Calu3 (cell line): Measurements from ENCODE around the gene RFXANK. TPM values are rescaled to one million over a fixed set of nuclear protein-coding genes. Genes with fewer than 3 reads are reported as not detected.
A peak's percentile ranks its signal among the peaks of the same experiment; 100 is the strongest.
"Not testable (repeated sequence)": the region's sequence is repeated elsewhere in the genome, so short reads cannot be mapped to it uniquely, and the experiment has no call there.

Source experiments
- BruUV-seq: library from RNA; stranded (reverse); fragments of 400-500 nt; replicated peaks from 2 replicates; lab custom pipeline; 2021; lab: Mats Ljungman, UMichigan
- CTCF ChIA-PET: fragments of 300-600 bp; sonication (Branson Sonifier 250); formaldehyde crosslinking; loops from one replicate; lab custom pipeline; 2022; ENCODE audit warnings: antibody characterized with exemption; lab: Charles Lee
- DNase-seq: peaks from one replicate; pipeline ENCODE4 v3.0.0; 2022
- H3K27ac Mint-ChIP-seq: one replicate; pipeline ENCODE4 v1.8.0; 2022; ENCODE audit warnings: mixed read lengths; ENCODE audit not compliant: unreplicated experiment
- H3K27me3 Mint-ChIP-seq: one replicate; pipeline ENCODE4 v1.8.0; 2022; ENCODE audit warnings: mixed read lengths; ENCODE audit not compliant: unreplicated experiment
- H3K36me3 Mint-ChIP-seq: one replicate; pipeline ENCODE4 v1.8.0; 2022; ENCODE audit warnings: mild to moderate bottlenecking, moderate library complexity, mixed read lengths; ENCODE audit not compliant: insufficient read depth, unreplicated experiment
- H3K4me1 Mint-ChIP-seq: one replicate; pipeline ENCODE4 v1.8.0; 2022; ENCODE audit warnings: mild to moderate bottlenecking, low read depth, mixed read lengths; ENCODE audit not compliant: unreplicated experiment
- H3K4me3 Mint-ChIP-seq: one replicate; pipeline ENCODE4 v1.8.0; 2022; ENCODE audit warnings: mild to moderate bottlenecking, low read depth, moderate library complexity, mixed read lengths; ENCODE audit not compliant: unreplicated experiment
- H3K9me3 Mint-ChIP-seq: one replicate; pipeline ENCODE4 v1.8.0; 2022; ENCODE audit warnings: low read depth, mixed read lengths; ENCODE audit not compliant: unreplicated experiment
- intact Hi-C: fragments of 100-400 bp; cut with micrococcal nuclease; formaldehyde crosslinking; loops from one replicate; pipeline ENCODE4 v1.10.0; 2022; ENCODE audit not compliant: unreplicated experiment
- total RNA-seq: library from RNA; stranded (reverse); gene quantifications from 2 replicates; pipeline ENCODE4 v1.2.3, GENCODE V29; 2022
- TF ChIP-seq, protein P1 (sequence below): fragments of 200-600 bp; IDR thresholded peaks from one replicate; pipeline ENCODE4 v1.8.0; 2022; ENCODE audit warnings: antibody characterized with exemption; ENCODE audit not compliant: unreplicated experiment

RFXANK gene
- total RNA-seq, 1 experiment from 2014 or later, result 63.2 TPM

DNA sequence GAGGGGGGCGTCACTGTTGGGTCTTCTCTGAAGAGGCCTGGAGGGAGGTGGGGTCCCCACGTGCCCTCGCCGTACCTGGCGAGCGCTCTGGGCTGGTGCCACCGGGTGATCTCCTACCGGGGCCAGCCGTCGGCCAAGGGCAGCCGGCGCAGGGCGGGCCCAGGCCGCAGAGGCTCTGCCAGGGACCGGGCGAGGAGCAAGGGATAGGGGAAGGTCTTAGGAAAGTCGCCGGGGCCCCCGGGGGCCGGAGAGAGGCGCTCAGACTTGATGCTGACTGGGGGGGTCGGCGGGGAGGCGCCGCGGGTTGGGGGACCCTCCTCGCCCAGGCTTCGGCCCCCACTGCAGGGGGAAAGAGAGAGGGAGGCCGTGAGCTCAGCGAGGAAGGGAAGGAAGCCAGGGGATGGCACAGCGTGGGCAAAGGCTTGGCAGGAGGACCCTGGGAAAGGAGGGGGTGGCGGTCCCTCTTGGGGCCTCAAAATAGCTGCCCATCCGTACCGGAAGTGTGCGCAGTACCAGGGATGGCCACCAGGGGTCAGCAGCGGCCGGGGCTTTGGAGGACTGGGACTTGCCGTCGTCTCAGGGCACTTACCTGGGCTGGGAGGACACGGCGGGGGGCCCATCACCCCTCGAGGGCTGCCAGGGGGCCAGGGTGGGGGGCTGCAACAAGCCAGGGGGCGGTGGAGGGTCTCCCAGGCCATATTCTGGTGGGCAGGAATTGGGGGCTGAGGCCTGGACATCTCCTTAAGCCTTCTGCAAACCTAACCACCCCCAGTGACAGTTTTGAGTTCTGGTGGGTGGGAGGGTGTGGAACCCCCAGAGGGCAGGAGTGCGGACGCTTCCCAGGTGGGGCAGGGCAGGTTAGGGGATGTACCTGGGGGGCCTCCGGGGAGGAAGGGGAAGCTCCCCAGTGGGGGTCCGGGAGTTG lies 46.1 kb upstream of the RFXANK start:
- no peaks in the 10 kb centered on the region for H3K9me3 Mint-ChIP-seq
- BruUV-seq, result no TSS peak
- CTCF ChIA-PET, result interaction anchor here (0.5 to 0.9 kb wide), 3 partner anchors 29 to 344 kb away, joined by 3 to 8 read pairs (median 3); no protein-coding TSS in a partner anchor
- no peak overlapping the region for H3K27ac Mint-ChIP-seq
- no peaks in the 10 kb centered on the region for H3K27me3 Mint-ChIP-seq
- TF ChIP-seq, protein P1, sequence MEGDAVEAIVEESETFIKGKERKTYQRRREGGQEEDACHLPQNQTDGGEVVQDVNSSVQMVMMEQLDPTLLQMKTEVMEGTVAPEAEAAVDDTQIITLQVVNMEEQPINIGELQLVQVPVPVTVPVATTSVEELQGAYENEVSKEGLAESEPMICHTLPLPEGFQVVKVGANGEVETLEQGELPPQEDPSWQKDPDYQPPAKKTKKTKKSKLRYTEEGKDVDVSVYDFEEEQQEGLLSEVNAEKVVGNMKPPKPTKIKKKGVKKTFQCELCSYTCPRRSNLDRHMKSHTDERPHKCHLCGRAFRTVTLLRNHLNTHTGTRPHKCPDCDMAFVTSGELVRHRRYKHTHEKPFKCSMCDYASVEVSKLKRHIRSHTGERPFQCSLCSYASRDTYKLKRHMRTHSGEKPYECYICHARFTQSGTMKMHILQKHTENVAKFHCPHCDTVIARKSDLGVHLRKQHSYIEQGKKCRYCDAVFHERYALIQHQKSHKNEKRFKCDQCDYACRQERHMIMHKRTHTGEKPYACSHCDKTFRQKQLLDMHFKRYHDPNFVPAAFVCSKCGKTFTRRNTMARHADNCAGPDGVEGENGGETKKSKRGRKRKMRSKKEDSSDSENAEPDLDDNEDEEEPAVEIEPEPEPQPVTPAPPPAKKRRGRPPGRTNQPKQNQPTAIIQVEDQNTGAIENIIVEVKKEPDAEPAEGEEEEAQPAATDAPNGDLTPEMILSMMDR, result peak; percentile 67
- H3K4me1 Mint-ChIP-seq, result no peaks in the 10 kb centered on the region
- DNase-seq, result peak; percentile 84
- intact Hi-C loops, result loop anchor here (10.0 kb wide), 1 partner anchor 79 kb away; no protein-coding TSS in a partner anchor
- H3K36me3 Mint-ChIP-seq, result no peaks in the 10 kb centered on the region
- H3K4me3 Mint-ChIP-seq, result no peak overlapping the region

DNA sequence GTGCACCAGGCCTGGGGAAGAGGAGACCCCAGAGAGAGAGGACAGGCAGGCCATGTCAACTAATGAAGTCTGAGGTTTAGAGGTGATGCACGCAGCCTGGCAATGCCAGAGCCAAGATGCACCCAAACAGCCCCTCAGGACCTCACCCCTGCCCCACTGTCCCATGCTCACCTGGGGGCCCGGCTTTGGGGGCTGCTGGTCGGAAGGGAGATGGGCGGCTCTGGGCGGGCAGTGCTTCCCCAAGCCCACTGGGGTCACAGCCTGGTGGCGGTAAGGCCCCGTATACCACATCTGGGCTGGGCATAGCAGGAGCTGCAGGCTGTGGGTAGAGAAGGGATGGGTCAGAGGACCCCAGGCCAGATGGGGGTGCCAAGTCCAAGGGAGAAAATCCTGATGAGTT lies 45.2 kb upstream of the RFXANK start:
- intact Hi-C loops, result loop anchor here (10.0 kb wide), 1 partner anchor 78 kb away; no protein-coding TSS in a partner anchor
- DNase-seq, result no peak
- Mint-ChIP-seq H3K27ac (no peak overlapping the region), H3K27me3 (no peaks in the 10 kb centered on the region), H3K36me3 (no peaks in the 10 kb centered on the region), H3K9me3 (no peaks in the 10 kb centered on the region), H3K4me3 (no peak overlapping the region), H3K4me1 (no peaks in the 10 kb centered on the region)
- CTCF ChIA-PET, result no interaction called here
- TF ChIP-seq, protein P1, result no peak
- BruUV-seq, result no TSS peak

DNA sequence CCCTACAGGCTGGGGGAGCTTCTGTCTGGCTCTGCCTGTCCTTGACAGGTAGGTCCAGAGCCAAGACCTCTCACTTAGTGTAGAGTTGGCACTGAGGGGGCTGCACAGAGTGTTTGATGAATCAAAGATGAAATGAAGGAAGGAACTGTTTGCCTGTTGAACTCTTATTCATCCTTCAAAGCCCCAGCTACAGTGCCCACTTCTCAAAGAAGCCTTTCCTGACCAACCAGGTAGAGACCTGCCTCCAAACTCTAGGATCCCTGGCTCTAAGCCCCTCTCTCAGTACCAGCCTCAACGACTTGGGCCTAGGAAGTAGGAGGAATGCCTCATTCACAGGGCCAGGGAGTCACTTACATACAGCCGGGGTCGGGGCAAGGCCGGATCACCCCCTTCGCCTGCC lies 44.7 kb upstream of the RFXANK start:
- Mint-ChIP-seq H3K9me3 (no peaks in the 10 kb centered on the region), H3K27ac (no peak overlapping the region), H3K4me3 (no peak overlapping the region), H3K36me3 (no peaks in the 10 kb centered on the region), H3K4me1 (no peaks in the 10 kb centered on the region), H3K27me3 (no peaks in the 10 kb centered on the region)
- no peak for DNase-seq
- no TSS peak for BruUV-seq
- TF ChIP-seq, protein P1, result no peak
- intact Hi-C loops, result loop anchor here (10.0 kb wide), 1 partner anchor 77 kb away; no protein-coding TSS in a partner anchor
- CTCF ChIA-PET, result interaction anchor here (1.6 kb wide), 1 partner anchor 77 kb away, joined by 4 read pairs; no protein-coding TSS in a partner anchor

DNA sequence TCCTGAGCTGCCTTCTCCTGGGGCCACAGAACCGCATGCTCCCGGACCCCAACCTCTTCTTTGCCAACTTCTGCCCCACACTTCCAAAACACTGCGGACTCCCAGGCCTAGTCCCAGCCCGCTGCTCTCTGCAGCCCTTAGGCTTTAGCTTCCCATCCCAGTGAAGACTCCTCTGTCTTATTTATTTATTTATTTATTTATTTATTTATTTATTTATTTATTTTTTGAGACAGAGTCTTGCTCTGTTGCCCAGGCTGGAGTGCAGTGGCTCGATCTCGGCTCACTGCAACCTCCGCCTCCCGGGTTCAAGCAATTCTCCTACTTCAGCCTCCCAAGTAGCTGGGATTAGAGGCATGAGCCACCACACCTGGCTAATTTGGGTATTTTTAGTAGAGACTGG lies 43.6 kb upstream of the RFXANK start:
- not testable (repeated sequence) for H3K4me3 Mint-ChIP-seq, BruUV-seq, H3K9me3 Mint-ChIP-seq, H3K27ac Mint-ChIP-seq, H3K36me3 Mint-ChIP-seq, DNase-seq, H3K27me3 Mint-ChIP-seq, H3K4me1 Mint-ChIP-seq
- intact Hi-C loops, result loop anchor here (10.0 kb wide), 1 partner anchor 76 kb away; no protein-coding TSS in a partner anchor
- CTCF ChIA-PET, result interaction anchor here (1.6 kb wide), 1 partner anchor 76 kb away, joined by 4 read pairs; no protein-coding TSS in a partner anchor
